B cell (primary cell): ENCODE results near the gene ZNF565.

Experiments used
- CTCF ChIP-seq: fragments of 200-600 bp; IDR thresholded peaks from one replicate; pipeline ENCODE4 v1.8.0; 2022; ENCODE audit warnings: antibody characterized with exemption, mild to moderate bottlenecking
- EZH2 ChIP-seq: IDR thresholded peaks from 2 replicates; pipeline ENCODE4 v1.6.1; 2012; ENCODE audit warnings: borderline replicate concordance, low read depth, mild to moderate bottlenecking, moderate library complexity, low read length; ENCODE audit not compliant: insufficient read depth, poor library complexity, severe bottlenecking

- TF ChIP-seq CTCF (no peak), EZH2 (no peak)
These were observed 8.0 kb upstream of the ZNF565 start for GRCh38 chr19:36222503-36222902.
